Spleen (tissue), 7 donors: ENCODE measurements around the gene SORCS3.

ENCODE experiments used
- CTCF ChIP-seq, 11 experiments: fragments of 200-600 bp in 7 of 11; fragments of 450-650 bp in 4 of 11; sonication (generic) in 4 of 11; IDR thresholded peaks in 8 of 11; conservative IDR thresholded peaks in 3 of 11; 1 replicate in 7 of 11; 2 replicates in 4 of 11; pipeline versions ENCODE4 v1.4.0 to v1.8.0; 2016 to 2021; ENCODE audit warnings: antibody characterized with exemption in 11 of 11, inconsistent platforms in 4 of 11, mild to moderate bottlenecking in 1 of 11
- POLR2A ChIP-seq, 3 donors: fragments of 450-650 bp; IDR thresholded peaks; one replicate each; pipeline ENCODE4 v1.5.1; 2017; ENCODE audit warnings: antibody characterized with exemption in 3 of 3, mild to moderate bottlenecking in 1 of 3
- donor health status: DM: no; HTN: no; CAD: no; lungs with moderate emphysema.
- donor health status: DM: no; HTN: no; CAD: no.
- donor health status: DM: no; HTN: no; CAD: no.

GRCh38 chr10:104767745-104768144 is 126.7 kb downstream of the SORCS3 start:
- TF ChIP-seq CTCF (IDR thresholded peaks at IDR 0.05 in 8 of 11, conservative IDR thresholded peaks at IDR 0.05 in 3 of 11) (no peak), POLR2A (IDR thresholded peaks at IDR 0.05) (no peak)
